Germinal center (tissue), 1 donor: Measurements from ENCODE around the gene MSH5.

Source experiments
- DNase-seq: peaks from one replicate; pipeline ENCODE4 v3.0.0; 2012; ENCODE audit warnings: mixed read lengths, low spot score

MSH5 gene

DNA sequence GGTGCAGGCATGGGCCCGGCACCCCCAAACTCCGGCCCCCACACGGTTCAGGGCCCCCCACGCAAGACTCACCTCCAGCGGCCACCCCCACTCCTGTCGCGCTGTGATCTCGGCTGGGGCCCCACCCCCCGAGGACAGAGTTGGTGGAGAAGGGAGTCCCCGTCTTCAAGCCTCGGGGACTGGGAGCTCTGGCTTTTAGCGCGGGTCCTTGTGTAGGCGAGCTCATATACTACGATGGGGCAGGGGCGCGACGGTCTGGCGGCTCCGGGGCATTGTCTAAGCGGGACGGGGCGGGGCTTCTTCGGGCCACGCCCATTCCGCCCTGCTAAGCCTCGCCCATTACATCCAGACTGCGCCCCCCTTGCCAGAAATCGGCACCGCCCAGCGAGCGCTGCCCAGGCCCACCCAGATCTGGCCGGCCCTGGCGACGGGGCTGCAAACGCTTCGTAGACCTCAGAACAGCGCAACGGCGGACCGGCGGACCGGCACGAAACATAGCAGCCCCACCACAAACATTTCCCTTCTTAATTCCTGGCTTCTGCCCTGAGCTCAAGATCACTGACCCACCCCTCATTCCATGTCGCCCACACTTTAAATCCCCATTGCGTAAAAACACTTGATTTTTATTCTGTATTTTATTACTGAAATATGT, 9.7 kb upstream of the MSH5 start:
- DNase-seq = peak; percentile 86

DNA sequence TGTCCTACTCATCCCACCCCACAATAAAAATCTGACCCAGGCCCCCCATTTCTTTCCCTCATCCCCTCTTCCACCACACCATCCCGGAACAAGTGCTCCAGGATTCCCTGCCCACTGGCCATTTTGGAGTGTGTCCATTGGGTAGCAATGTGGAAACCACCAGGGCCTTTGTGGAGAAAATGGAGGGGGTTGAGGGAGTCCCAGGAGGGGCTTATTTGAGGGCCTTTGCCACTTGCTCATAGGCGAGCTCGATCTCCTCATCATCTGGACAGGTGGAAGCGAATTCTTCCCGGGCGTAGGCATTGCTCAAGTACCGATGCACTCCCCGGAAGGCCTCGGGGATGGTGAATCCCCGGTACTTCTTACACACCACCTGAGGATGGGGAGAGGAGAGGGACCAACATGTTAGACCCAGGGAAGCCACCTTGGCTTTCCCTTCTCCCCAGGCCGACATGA, 9.1 kb upstream of the MSH5 start:
- DNase-seq = no peak

DNA sequence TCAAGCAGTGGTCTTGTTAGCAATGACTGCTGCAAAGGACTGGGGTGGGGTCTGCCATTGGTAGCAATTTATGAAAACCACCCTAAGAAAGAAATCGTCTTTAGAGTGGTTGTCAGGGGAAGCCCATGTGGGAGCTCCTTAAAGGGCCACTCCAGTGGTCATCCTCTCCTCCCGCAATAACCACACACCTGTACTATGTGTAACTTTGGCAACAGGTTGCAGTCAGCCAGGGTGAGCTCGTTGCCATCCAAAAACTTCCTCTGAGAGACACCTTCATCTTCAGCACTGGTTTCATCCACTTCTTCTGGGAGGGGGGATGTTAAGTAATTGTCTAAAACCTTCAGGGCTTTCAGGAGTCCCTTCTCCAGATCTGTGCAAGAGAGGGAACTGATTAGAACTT, 7.8 kb upstream of the MSH5 start:
- DNase-seq = no peak

DNA sequence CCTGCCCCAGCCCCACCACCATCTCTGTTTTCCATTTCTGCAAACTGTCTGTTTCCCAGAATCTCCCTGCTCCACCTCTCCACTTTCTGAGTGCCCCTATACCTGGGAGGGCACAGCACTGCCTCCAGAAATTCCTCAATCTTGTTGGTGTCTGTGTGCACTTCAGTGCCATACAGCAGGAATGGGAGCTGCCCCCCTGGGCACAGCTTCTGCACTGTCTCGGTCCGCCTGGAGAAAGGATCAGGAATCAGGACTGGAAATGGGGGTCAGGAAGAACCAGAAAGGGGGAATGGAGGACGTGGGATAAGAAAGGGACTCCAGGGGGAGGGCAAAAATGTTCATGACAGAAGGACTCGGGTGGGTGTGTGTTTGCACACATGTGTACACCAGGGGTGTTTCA, 6.1 kb upstream of the MSH5 start:
- no peak for DNase-seq

DNA sequence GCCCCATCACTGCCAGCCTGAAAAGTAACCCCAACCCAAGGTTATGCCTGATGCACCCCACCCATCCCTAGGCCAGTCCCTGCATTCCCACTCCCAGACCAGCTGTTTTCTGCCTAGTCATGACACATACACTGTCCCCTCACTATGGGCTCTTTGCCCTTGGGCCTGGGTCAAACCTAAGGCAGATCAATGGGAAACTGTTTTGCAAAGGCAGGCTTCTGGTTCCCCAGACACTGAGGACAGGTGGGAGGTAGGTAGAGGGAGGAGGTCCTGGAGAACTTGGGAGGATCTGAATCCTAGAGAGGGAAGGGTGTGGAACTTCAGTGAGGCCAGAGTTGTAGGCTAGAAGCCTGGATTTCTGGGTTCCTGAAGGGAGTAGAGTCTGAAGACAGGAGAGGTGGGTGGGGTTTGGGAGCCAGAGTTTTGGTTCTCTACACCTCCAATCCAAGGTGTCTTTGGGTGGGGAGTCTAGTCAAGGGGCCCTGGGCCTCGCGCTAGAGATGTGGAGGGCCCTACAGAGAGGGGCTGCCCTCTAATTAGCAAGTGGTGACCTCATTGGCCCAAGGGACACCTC, 5.5 kb upstream of the MSH5 start:
- DNase-seq = no peak

DNA sequence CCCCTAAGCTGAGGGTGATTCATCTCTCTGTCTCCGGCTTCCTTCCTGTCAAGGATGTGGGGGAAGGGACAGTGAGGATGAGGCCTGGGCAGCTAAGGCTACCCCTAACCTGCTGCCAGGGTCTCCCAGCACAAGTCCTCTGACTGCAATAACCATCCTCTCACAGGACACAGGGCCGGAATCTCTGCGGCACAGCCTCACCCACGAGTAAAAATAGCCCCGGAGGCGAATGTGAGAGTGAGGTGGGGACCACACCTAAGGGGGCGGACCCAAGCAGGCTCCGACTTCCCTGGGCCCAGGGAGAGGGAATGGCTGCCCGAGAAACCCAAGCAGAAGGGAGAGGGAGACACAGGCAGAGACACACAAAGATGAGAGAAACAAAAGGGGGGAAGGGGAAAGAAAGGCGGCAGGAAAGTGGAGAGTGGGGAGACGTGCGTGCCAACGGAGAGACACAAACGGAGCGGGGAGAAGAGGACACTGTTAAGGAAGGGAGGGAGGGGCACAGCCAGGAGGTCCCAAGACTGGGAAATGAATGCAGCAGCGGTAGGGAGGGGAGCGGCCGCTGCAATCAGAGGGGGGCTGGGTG, 4.9 kb upstream of the MSH5 start:
- no peak for DNase-seq

DNA sequence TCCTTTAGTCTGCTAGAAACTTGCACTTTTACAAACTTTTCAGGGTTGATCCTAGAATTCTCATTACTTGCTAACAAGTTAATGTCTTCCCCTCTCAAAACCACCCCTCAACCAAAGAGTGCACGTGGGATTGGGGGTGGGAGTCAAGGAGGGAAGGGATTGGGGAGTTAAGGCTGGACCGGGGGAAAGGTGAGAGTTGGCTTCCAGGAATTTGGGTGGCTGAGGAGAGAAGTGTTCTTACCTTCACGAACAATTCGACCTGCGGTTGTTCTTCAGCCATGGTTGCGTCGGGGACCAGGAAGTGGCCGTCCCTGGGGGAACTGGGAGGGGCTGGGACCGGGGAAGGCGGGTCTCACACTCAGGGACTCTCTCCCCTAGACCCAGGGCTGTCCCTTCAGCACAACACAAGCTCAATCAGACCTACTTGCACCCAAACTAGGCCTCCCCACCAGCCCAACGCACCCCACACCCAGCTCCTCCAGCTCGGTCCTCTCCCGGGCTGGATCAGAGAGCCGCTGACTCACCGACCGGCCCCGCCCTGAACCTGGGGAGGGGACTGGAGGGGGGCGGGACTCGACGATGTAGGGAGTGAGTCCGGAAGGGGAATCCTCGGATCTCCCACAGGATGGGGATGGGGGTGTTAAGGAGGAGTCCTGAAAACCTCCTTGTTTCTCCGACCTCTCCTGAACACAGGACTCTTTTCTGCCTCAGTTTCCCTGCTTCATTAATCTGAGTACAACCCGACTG, 3.6 kb upstream of the MSH5 start, which contains the start of gene CLIC1:
TSS of gene CLIC1 (minus strand) at position 510 of the 747 bp plus-strand sequence. CDS start at position 280, 230 bp downstream.
- DNase-seq = peak; percentile 87

DNA sequence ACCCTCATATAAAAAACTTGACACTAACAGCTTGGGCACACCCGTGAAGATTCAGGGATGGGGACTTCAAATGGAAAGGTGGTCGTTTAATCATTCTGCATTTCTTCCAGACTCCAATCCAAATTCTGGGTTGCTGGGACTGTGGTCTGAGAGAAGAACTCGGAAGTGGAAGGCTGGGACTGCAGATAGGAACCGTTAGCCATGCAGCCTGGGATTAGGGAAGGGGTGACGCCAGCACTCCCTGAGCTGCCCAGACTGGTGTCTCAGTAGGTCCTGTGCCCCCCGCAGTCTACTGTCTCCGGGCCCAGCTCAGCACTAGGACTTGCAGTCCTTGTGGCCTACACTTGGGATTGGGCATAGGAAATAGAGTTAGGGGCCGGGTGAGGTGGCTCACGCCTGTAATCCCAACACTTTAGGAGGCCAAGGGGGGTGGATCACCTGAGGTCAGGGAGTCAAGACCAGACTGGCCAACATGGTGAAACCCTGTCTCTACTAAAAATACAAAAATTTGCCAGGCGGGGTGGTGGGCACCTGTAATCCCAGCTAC, 3.0 kb upstream of the MSH5 start:
- no peak for DNase-seq

DNA sequence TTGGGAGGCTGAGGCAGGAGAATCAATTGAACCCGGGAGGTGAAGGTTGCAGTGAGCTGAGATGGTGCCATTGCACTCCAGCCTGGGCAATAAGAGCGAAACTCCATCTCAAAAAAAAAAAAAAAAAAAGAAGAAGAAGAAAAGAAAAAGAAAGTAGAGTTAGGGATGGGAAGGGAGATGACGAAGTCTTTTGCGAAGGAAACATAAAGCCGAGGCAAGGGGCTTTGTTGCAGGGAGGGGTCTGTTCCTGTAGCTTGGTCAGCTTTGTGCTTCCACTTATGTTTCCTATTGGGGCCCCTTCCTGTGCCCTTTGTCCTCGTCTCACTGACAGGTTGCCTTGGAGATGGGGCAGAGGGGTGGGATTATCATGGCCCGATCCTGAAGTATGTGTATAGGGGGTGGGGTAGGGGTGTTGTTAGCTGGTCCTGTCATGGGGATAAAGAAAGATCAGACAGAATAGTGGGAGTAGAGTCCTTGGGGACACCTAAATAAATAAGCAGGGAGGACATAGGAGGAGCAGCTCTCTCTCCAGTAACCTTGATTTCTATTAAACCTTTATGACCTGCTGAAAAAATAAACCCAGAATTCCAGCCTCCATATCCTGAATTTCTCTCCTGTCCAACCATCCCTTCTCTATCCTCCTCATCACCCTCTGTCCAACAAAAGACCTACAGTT, 2.4 kb upstream of the MSH5 start:
- DNase-seq = no peak

DNA sequence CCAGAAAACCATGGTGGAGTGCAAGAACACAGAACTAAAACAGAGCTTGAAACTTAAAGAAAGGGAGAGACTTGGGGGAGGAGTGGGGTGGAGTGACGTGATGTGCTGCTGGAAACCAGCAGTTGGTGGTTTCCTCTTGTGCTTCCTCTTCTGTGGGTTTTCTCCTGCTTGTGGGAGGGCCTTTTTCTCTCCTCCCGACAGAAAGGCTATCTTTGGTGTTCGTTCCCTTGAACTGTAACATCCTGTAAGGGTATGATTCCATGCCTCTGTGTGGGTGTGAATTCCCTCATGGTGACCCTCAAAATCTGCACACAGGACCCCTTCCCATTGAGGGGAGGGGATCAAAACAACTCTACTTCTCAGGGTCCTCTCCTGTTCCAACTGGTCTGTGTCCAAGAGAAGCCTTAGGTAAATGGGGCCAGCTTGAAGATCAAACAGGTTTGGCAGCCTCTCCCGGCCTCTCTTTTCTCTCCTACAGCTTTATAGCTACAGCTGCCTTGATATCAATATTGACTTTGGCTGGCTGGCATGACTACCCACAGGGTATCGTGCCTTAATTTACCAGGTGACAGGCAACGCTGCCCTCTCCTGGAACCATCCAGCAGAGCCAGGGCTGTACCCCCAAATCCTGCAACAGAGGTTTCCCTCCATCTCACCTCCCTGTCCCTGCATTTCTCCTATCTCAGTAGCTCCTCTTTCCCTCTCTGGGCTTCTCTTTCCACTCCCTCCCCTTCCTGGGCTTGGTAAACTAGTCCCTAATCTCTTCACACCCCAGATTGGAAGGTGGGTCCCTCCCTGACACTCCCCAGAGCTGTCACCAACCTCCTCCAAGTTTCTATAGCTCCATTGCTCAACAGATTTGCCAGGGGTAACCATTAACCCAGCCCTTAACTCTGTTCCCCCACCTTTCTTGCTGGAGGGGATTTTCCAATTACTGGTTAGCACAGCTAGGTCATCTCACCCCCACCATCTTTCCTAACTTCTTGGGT, 1.5 kb upstream of the MSH5 start:
- DNase-seq = peak; percentile 74

DNA sequence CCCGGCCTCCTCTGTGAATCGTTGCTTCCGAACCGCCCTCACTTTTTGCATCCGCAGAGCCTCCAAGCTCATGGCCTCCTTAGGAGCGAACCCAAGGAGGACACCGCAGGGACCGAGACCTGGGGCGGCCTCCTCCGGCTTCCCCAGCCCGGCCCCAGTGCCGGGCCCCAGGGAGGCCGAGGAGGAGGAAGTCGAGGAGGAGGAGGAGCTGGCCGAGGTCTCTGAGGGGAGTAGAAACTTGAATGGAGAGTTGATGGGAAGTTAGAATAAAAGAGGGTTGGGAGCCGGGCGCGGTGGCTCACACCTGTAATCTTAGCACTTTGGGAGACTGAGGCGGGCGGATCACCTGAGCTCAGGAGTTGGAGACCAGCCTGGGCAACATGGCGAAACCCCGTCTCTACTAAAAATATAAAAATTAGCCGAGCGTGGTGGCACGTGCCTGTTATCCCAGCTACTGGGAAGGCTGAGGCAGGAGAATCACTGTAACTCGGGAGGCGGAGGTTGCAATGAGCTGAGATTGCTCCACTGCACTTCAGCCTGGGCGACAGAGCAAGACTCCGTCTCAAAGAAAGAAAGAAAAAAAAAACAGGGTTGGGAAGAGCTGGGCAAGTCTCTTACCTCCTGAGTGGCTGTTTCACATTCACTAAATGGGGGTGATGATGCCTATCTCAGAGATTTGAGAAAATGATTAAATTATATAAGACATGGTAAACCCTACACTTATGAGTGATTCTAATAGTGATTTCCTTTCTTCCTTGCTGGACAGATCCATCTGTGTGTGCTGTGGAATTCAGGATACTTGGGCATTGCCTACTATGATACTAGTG, 805 bp downstream of the MSH5 start:
- peak; percentile 62 for DNase-seq

DNA sequence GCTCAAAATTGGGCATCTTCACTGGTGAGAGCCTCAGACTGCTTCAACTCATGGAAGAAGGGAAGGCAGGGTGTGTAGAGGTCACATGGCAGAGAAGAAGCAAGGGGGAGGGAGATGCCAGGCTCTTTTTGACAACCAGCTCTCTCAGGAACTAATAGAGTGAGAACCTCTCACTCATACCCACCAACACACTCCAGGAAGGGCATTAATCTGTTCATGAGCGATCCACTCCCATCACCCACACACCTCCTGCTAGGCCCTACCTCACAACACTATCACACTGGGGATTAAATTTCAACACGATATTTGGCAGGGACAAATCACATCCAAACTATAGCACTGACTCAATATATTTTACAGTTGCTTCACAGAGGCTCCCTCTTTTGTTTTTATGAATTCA, 2.0 kb downstream of the MSH5 start:
- DNase-seq = no peak

DNA sequence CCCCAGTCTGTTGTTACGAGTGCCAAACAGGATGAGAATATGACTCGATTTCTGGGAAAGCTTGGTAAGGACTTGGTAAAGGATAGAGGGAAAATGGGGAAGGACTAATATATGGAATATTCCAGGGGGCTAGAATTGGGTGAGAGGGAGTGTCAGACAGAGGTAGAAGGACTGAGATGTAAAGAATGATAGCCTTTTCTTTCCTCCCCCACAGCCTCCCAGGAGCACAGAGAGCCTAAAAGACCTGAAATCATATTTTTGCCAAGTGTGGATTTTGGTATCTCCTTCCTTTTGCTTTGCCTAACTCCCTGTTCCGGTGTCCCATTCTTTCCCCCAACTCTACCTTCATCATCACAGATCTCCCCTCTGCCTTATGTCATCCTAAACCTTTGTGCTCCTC, 3.1 kb downstream of the MSH5 start:
- DNase-seq = no peak

DNA sequence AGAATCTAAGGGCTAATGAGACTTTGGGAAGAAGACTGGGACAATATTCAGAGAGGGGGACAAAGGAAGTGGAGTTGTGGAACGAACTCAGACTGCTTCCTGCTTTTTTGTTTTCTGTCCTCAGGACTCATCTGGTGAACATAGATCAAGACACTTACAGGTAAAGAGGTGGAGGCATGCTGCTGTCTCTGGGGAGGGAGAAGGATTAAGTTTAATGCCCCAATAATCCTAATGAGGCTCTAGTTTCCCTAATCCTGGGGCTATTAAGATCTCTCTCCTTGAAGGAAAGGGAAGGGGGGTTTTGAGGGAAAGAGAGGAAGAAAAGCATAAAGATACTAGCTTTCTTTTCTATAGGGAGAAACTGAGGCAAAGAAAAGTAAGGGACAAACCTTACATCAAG, 4.6 kb downstream of the MSH5 start:
- DNase-seq = no peak

DNA sequence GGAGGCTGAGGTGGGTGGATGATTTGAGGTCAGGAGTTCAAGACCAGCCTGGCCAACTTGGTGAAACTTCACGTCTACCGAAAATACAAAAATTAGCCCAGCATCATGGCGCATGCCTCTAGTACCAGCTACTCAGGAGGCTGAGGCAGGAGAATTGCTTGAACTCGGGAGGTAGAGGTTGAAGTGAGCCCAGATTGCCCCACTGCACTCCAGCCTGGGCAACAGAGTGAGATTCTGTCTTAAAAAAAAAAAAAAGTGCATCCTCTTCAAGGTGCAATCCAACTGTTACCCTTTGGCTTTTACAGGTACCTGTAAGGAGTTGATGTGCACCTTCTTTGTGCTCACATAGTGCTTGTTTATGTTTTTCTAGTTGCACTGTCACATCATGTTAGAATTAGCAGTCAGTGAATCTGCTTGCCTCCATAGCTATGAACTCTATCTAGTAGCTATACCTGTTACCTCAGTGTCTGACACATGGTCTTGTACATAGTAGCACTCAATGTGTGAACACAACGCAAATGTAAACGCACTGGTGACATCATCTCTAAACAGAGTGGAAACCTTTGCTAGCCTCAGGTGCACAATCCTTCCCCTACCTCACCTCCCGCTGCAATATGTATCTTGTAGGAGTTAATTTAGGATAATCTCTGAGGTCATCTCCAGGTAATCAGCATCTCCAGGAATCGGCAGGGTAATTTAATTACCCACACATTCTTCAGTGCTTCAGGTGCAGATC, 9.7 kb downstream of the MSH5 start:
- no peak for DNase-seq

DNA sequence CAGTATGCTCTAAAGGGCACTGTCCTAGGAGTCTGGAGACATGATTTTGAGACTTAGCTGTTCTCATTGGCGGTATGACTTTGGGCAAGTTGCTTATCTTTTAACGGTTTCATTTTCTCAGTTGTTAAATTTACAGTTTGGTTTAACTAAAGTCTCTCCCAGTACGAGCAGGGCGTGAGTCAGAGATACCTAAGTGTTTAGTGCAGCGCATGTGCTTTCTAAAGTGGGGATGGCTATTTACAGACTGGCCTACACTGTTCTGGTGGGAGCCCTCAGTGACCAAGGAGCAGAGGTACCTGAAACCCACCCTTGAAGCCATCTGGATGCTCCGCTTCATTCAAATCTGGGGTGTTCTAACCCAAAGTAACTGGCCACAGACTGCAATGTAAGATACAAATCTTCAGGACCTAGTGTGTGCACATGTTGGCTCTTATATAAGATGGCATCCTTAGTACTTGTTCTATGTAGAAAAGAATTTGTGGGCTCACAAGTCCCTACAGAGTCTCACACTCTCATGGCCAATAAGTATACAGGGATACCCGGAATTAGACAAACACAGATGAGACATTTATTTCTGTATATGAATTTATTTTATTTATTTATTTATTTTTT, 10.7 kb downstream of the MSH5 start:
- DNase-seq = no peak

DNA sequence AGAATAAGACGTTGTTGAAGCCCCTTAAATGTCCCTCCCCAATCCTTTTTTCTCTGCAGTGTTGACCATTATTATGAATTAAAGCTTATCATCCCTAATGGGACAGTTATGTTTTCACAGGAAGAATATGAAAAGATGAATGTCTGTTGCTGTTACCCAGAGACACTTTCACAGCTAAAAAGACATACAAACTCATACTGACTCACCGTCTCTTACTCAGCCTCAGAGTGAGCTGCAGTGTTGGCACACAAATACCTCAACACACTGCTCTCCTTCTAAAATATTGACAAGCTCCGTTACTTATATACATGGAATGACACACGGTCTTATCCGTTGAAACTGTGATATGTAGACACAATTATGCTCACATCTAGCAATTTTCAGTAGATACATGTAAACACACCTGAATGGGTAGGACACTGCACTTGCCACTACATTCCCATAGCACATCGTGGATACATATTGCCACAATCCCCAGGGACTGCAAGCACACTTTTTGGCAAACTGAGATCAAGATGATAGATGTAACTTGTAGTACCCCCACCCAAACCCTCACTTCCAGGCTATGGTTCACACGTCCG, 13.0 kb downstream of the MSH5 start:
- no peak for DNase-seq

DNA sequence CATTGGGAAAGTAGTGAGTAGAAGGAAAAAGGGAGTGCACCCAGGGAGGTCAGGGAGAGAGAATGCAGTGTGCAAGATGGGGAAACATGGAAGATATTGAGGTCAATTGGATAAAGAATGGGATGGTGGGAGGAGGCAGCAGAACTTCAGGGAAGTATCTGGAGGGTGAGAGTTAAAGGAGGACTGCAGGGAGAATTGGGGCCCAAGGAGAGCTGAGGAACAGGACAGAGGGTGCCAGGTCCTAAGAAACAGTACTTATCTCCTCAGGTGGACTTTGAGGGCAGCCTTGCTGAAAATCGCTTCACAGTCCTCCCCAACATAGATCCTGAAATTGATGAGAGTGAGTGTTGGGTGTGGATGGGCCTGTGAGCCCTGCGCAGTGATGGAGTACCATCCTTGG, 18.5 kb downstream of the MSH5 start:
- DNase-seq = no peak
